Ishikawa (cell line): Measurements from ENCODE around the gene PLEKHS1.

Experiments
- CEBPB ChIP-seq: IDR thresholded peaks from 2 replicates; pipeline ENCODE4 v1.6.1; 2012
- CREB1 ChIP-seq: IDR thresholded peaks from 2 replicates; pipeline ENCODE4 v1.6.1; 2012; ENCODE audit warnings: low read depth
- EGR1 ChIP-seq: IDR thresholded peaks from 2 replicates; pipeline ENCODE4 v1.6.1; 2012
- EP300 ChIP-seq: IDR thresholded peaks from 2 replicates; pipeline ENCODE4 v1.6.1; 2012; ENCODE audit warnings: borderline replicate concordance
- FOXM1 ChIP-seq: IDR thresholded peaks from 2 replicates; pipeline ENCODE4 v1.6.1; 2012; ENCODE audit warnings: low read depth, borderline replicate concordance
- MAX ChIP-seq: IDR thresholded peaks from 2 replicates; pipeline ENCODE4 v1.6.1; 2012
- REST ChIP-seq: IDR thresholded peaks from 2 replicates; pipeline ENCODE4 v1.6.1; 2012; ENCODE audit warnings: low read depth, mild to moderate bottlenecking
- TAF1 ChIP-seq: IDR thresholded peaks from 2 replicates; pipeline ENCODE4 v1.6.1; 2012; ENCODE audit warnings: low read depth, mild to moderate bottlenecking
- TCF12 ChIP-seq: IDR thresholded peaks from 2 replicates; pipeline ENCODE4 v1.6.1; 2012; ENCODE audit warnings: low read depth
- TEAD4 ChIP-seq: IDR thresholded peaks from 2 replicates; pipeline ENCODE4 v1.6.1; 2012
- USF1 ChIP-seq: IDR thresholded peaks from 2 replicates; pipeline ENCODE4 v1.6.1; 2012
- YY1 ChIP-seq: IDR thresholded peaks from 2 replicates; pipeline ENCODE4 v1.6.1; 2012; ENCODE audit warnings: low read depth

- TF ChIP-seq YY1 = no peak
- TF ChIP-seq CREB1 = no peak
- TF ChIP-seq TAF1 = no peak
- TF ChIP-seq REST = no peak
- TF ChIP-seq CEBPB = no peak
- no peak for TF ChIP-seq USF1
- TF ChIP-seq MAX = no peak
- no peak for TF ChIP-seq EP300
- no peak for TF ChIP-seq TEAD4
- TF ChIP-seq EGR1 = no peak
- no peak for TF ChIP-seq FOXM1
- TF ChIP-seq TCF12 = no peak
Observed at GRCh38 chr10:113822174-113822573, 70.7 kb downstream of the PLEKHS1 start.
